ENCODE results near the gene REPIN1. TPM values are rescaled to one million over a fixed set of nuclear protein-coding genes. Genes with fewer than 3 reads are reported as not detected.

Gene REPIN1
- total and polyA plus RNA-seq, 9 of the 15 experiments (the other 6 are each of a cell fraction or from before 2014, with no cell fraction given) = 8.1 to 283 (median 94.3) TPM

GRCh38 chr7:150379441-150380379 lies 11.1 kb downstream of the REPIN1 start (continued):
- no peak for TF ChIP-seq NELFE (IDR thresholded peaks at IDR 0.05; ENCODE audit: insufficient read depth, insufficient read length)
- no peak for TF ChIP-seq ZNF197 (CRISPR knock-in tag; IDR thresholded peaks at IDR 0.05; ENCODE audit: low read depth)
- peak; percentile 26; the same call in 1 of the 2 replicates for TF ChIP-seq ZBTB26 (CRISPR knock-in tag; IDR thresholded peaks at IDR 0.05)
- TF ChIP-seq KLF13 (tag; IDR thresholded peaks at IDR 0.05; ENCODE audit: borderline replicate concordance, low read depth) = no peak
- TF ChIP-seq ARID2 (IDR thresholded peaks at IDR 0.05) = no peak
- TF ChIP-seq, protein P1, sequence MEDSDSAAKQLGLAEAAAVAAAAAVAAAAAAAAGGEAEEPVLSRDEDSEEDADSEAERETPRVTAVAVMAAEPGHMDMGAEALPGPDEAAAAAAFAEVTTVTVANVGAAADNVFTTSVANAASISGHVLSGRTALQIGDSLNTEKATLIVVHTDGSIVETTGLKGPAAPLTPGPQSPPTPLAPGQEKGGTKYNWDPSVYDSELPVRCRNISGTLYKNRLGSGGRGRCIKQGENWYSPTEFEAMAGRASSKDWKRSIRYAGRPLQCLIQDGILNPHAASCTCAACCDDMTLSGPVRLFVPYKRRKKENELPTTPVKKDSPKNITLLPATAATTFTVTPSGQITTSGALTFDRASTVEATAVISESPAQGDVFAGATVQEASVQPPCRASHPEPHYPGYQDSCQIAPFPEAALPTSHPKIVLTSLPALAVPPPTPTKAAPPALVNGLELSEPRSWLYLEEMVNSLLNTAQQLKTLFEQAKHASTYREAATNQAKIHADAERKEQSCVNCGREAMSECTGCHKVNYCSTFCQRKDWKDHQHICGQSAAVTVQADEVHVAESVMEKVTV (CRISPR knock-in tag; IDR thresholded peaks at IDR 0.05) = no peak
- TF ChIP-seq ZNF551 (CRISPR knock-in tag; IDR thresholded peaks at IDR 0.05) = no peak
- TF ChIP-seq RBM39 (optimal IDR thresholded peaks at IDR 0.05; ENCODE audit: low read depth, low read length) = no peak
- peak; percentile 76 for TF ChIP-seq ZNF740 (CRISPR knock-in tag; IDR thresholded peaks at IDR 0.05)
- no peak for TF ChIP-seq ZNF740 (tag; IDR thresholded peaks at IDR 0.05)
- TF ChIP-seq JUND (IDR thresholded peaks at IDR 0.05; ENCODE audit: borderline replicate concordance, low read depth, low read length) = no peak
- TF ChIP-seq JUND (tag; IDR thresholded peaks at IDR 0.05; ENCODE audit: borderline replicate concordance, low read depth, low read length) = no peak
- no peak for TF ChIP-seq SMAD2 (IDR thresholded peaks at IDR 0.05; ENCODE audit: low read depth, low read length)
- TF ChIP-seq HNRNPH1 (optimal IDR thresholded peaks at IDR 0.05; ENCODE audit: low read depth, low read length) = no peak
- TF ChIP-seq, protein P2, sequence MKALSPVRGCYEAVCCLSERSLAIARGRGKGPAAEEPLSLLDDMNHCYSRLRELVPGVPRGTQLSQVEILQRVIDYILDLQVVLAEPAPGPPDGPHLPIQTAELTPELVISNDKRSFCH (CRISPR knock-in tag; IDR thresholded peaks at IDR 0.05) = no peak
- TF ChIP-seq, protein P2 (tag; IDR thresholded peaks at IDR 0.05) = no peak
- no peak for TF ChIP-seq CXXC5 (CRISPR knock-in tag; IDR thresholded peaks at IDR 0.05)
- peak in 1 of 2 experiments; percentile 41; a peak in 1 of 4 replicates for TF ChIP-seq SIN3A (IDR thresholded peaks at IDR 0.05; ENCODE audit: borderline replicate concordance in 2 of 2, control insufficient read depth in 1 of 2, low read depth in 2 of 2, low read length in 2 of 2)
- no peak for TF ChIP-seq CBX1 (IDR thresholded peaks at IDR 0.05; ENCODE audit: low read depth)
- no peak for TF ChIP-seq BRD4 (IDR thresholded peaks at IDR 0.05)
- no peak for TF ChIP-seq SNRNP70 (optimal IDR thresholded peaks at IDR 0.05; ENCODE audit: low read depth, low read length)
- TF ChIP-seq ZNF512 (tag; IDR thresholded peaks at IDR 0.05) = no peak

All from K562 (cell line).